ENCODE results near the gene ZFYVE16. TPM values are rescaled to one million over a fixed set of nuclear protein-coding genes. Genes with fewer than 3 reads are reported as not detected.
"Not testable (repeated sequence)": the region's sequence is repeated elsewhere in the genome, so short reads cannot be mapped to it uniquely, and the experiment has no call there.

Gene ZFYVE16
- total RNA-seq, 4 donors from 2014 or later: 18.2 to 32.2 (median 28.8) TPM

- Histone ChIP-seq H3K9me3 (no peaks in the 10 kb centered on the region), H3K27ac (no peak overlapping the region), H3K27me3 (no peaks in the 10 kb centered on the region), H3K4me3 (no peak overlapping the region), H3K36me3 (peaks cover 0 to 6% (median 0%) of the 10 kb centered on the region in 3 donors), H3K4me1 (peaks cover 0 to 6% (median 0%) of the 10 kb centered on the region in 4 donors)
- DNase-seq: no peak
- no peak for TF ChIP-seq POLR2A (IDR thresholded peaks at IDR 0.05)
- TF ChIP-seq CTCF (IDR thresholded peaks at IDR 0.05): no peak
Observed at GRCh38 chr5:80483636-80484232, 75.9 kb downstream of the ZFYVE16 start.

- H3K4me1 ChIP-seq: peaks cover 0 to 10% (median 0%) of the 10 kb centered on the region in 4 donors
- DNase-seq: no peak
- H3K4me3 ChIP-seq: peak overlapping the region; percentile 43 to 75 (median 59)
- no peaks in the 10 kb centered on the region for H3K27me3 ChIP-seq
- TF ChIP-seq CTCF (IDR thresholded peaks at IDR 0.05): no peak
- peak overlapping the region in 3 of 4 donors; percentile 44 to 83 (median 80) for H3K27ac ChIP-seq
- peaks cover 0 to 6% (median 0%) of the 10 kb centered on the region in 3 donors for H3K36me3 ChIP-seq
- no peaks in the 10 kb centered on the region for H3K9me3 ChIP-seq
Observed at GRCh38 chr5:80487444-80487828, 79.6 kb downstream of the ZFYVE16 start.

- H3K36me3 ChIP-seq: no peaks in the 10 kb centered on the region
- peaks cover 0 to 10% (median 0%) of the 10 kb centered on the region in 4 donors for H3K4me1 ChIP-seq
- peak within 1 kb of the TSS; percentile 43 to 75 (median 59) for H3K4me3 ChIP-seq
- H3K27ac ChIP-seq: peak within 1 kb of the TSS; percentile 40 to 83 (median 62)
- TF ChIP-seq POLR2A (IDR thresholded peaks at IDR 0.05) (peak; percentile 45), CTCF (IDR thresholded peaks at IDR 0.05) (no peak)
- H3K9me3 ChIP-seq: no peaks in the 10 kb centered on the region
- DNase-seq: peak; percentile 53 to 91 (median 86)
- H3K27me3 ChIP-seq: no peaks in the 10 kb centered on the region
Observed at GRCh38 chr5:80487829-80488721, 80.2 kb downstream of the ZFYVE16 start, which contains the start of gene FAM151B. Gene FAM151B (plus strand): TSS chr5:80488100. CDS start chr5:80488124, 24 bp downstream.

- Histone ChIP-seq H3K4me1 (peaks cover 0 to 10% (median 0%) of the 10 kb centered on the region in 4 donors), H3K4me3 (no peak overlapping the region), H3K27ac (no peak overlapping the region), H3K27me3 (no peaks in the 10 kb centered on the region), H3K9me3 (no peaks in the 10 kb centered on the region), H3K36me3 (no peaks in the 10 kb centered on the region)
- no peak for DNase-seq
- TF ChIP-seq CTCF (IDR thresholded peaks at IDR 0.05): no peak
- TF ChIP-seq POLR2A (IDR thresholded peaks at IDR 0.05): no peak
Observed at GRCh38 chr5:80491296-80491695, 83.4 kb downstream of the ZFYVE16 start.

- no peaks in the 10 kb centered on the region for H3K9me3 ChIP-seq
- TF ChIP-seq CTCF (IDR thresholded peaks at IDR 0.05) (no peak), POLR2A (IDR thresholded peaks at IDR 0.05) (no peak)
- H3K4me1 ChIP-seq: peaks cover 0 to 4% (median 0%) of the 10 kb centered on the region in 4 donors
- no peak overlapping the region for H3K27ac ChIP-seq
- DNase-seq: no peak
- no peaks in the 10 kb centered on the region for H3K27me3 ChIP-seq
- H3K36me3 ChIP-seq: no peaks in the 10 kb centered on the region
- no peak overlapping the region for H3K4me3 ChIP-seq
Observed at GRCh38 chr5:80492741-80493140, 84.9 kb downstream of the ZFYVE16 start.

GRCh38 chr5:80493443-80493842 lies 85.6 kb downstream of the ZFYVE16 start:
- DNase-seq, H3K27ac ChIP-seq: not testable (repeated sequence)

More at GRCh38 chr5:80493443-80493842, 85.6 kb downstream of the ZFYVE16 start:
- H3K9me3 ChIP-seq, H3K4me3 ChIP-seq, H3K36me3 ChIP-seq, H3K27me3 ChIP-seq, H3K4me1 ChIP-seq: not testable (repeated sequence)

Data from Peyer's patch (tissue), 4 donors.